ENCODE measurements around the gene HSFX3.

HSFX3 gene

DNA sequence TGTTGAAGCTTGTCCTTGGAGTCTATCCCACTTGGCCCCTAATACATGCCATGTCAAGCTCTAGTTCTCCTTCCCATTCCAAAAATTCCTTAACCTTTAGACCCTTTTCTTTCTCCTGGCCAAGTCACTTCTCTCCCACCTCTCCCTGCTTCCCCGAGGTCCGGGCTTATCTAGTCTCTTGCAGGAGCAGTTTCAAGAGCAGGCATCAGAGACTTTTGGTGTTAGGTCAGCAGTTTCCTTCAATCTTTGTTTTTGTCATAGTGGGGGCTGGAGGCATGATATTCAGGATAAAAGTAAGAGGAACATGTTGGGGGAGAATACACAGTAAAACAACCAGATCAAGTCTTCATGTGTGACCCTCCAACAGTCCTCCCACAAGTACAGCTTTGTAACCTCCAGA is 33.1 kb downstream of the HSFX3 start:
- DNase-seq = no peak

DNA sequence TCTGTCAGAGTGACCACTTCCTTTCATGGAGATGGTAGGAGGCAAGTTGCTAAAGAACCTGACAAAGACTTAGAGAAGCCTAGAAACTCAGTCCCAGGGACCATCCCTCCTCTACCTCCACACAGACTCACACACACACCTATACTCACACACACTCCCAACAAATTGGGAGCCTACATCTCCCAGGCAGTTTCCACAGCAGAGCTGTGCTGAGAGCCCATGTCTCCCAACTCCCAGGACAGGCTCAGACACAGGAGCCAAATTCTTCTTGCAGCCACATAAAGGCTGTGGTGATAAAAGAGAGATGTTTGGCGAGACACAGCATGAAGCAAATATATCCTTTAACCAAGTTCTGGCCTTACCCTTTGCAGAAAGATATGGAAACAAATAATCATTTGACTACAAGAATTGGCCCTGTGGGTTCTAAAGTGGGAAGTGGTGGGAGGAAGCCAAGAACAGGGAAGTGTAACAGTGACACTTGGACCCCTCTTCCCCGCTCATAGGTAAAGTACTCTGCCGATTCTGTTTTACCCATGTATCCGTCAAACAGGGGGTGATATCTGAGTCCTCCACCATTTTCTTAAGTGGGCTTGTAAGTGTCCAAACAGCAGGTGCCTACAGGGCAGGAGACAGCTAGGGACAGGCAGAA is 33.6 kb downstream of the HSFX3 start:
- no peak for DNase-seq

DNA sequence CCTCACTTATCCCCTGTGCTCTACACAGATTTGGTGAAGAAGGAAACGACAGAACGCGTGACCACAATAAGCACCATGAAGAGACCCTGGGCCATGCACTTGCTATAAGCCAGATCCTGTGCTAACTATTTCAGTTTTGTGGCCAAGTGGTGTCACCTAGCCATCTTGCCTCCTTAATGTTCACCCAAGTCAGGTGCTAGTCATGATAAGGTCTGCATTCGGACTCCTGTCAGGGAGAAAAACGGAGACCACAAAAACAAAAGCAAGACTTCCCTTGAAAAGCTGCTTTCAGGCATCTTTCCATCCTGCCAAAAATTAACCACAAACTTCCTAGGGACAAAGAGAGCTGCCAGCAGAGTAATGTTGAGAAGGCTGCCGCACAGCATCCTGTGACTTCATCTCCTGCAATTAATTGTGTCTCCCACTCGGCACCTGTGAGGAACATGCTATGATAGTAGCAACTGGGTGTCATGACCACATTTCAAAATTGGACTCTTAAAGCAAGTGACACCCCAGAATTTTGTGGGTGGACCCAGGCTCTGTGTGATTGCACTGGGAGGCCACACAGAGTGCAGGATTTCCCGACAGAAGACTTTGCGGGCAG is 35.8 kb downstream of the HSFX3 start:
- peak; percentile 15 for DNase-seq

DNA sequence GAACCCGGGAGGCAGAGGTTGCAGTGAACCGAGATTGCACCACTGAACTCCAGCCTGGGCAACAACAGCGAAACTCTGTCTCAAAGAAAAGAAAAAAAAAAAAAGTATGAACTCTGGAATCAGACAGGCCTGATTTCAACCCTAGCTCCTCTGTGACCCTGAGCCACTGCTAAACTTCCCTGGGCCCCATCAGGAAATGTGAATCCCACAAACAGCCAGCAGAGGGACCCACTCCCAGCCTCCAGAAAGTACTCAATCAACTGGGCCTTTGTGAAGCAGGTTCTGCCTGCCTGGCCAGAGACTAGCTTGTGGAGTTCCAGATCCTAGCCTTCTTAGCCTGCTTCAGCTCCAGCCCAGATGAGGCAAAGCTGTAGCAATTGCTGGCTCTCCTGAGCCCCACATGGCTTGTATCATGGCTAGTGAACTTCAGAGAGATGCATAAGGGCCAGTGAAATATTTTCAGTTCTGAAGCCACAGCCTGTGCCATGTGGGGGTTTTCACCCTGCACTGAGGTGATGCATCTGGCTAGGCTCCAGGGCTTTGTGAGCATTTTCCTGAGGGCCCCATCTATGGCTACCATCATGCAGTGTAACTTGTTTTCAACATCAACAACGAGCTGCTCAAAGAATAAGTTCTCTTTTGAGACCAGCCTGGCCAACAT is 37.4 kb downstream of the HSFX3 start:
- peak; percentile 72 for DNase-seq

DNA sequence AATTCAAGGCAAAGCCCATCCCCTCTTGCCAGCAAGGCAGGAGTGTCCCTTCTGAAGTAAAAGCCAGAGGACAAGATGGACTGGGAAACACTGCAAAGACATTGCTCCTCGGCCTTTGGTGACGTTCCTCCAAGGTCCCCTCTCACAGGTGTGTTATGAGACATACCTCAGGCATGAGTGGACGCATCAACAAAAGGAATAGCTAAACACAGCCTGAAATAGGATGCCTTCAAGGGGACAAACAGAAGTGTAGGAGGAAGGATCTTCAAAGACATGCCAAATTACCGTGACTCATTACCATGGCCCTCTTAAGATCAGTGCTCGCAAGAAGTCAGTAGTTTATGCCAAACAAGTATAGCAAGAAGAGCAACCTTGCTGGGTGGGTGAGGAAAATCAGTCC is 38.6 kb downstream of the HSFX3 start:
- DNase-seq = no peak

DNA sequence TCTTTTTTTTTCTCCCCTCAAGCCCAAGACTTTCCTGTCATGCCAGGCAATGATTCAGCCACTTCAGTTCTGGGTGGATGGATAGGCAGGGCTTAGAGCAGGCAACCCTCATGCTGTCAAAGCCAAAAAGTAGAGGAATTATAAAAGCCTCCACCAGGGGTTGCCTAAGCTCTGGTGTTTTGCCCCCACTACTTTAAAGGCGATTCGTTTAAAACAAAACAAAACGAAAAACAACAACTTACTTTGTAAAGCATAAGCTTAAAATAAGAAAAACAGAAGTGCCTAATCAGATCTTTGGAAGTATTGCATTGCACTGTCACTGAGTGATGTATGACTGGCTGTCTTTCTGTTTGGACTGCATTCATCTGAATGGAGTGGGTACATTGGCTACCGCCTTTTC is 39.3 kb downstream of the HSFX3 start:
- DNase-seq = no peak

DNA sequence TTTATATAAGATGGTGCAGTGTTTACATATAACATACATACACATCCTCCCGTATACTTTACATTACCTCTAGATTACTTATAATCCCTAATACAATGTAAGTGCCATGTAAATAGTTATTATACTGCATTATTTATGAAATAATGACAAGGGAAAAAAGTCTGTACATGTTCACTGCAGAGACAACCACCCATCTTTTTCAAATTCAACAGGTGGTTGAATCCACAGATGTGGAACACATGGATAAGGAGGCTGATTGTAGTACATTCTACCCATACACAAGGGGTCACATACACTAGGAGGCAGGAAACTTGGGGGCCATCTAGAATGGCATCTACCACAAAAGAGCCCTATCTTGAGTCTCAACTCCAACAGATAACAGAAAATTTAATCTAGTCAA is 41.3 kb downstream of the HSFX3 start:
- no peak for DNase-seq

DNA sequence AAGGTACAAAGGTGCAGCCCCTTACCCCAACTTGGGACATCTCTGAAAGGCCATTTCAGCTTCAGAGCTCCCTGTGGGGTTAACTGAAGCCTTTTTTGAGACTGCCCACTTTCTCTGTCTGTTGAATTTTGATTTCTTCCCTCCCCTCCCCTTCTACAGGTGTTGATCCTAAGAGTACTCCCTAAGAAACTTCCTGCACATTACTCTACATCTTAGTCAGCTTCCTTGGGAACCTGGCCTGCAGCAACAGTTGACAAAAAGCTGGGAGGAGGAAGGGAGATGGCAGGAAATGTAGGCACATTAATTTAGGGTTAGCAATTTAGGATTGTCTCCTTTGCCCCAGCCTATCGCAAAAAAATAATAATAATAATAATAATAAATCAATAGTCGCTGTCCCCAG is 43.4 kb downstream of the HSFX3 start:
- no peak for DNase-seq

DNA sequence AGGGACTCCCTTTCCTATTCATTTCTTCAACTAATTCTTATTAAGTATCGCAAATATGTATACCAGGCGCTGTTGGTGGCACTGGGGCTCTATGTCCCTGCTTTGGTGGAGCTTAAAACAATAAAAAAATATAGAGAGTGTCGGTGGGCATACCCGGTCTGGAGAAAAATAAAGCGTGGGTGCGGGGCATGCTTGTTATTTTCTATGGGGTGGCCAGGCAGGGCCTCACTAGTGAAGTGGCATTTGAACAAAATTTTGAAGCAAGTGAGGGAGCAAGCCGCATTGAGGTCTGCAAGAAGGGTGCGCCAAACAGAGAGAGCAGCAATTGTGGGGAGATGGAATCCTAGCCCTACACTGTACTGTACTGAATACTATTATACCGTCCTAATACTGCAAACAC is 44.1 kb downstream of the HSFX3 start:
- no peak for DNase-seq

DNA sequence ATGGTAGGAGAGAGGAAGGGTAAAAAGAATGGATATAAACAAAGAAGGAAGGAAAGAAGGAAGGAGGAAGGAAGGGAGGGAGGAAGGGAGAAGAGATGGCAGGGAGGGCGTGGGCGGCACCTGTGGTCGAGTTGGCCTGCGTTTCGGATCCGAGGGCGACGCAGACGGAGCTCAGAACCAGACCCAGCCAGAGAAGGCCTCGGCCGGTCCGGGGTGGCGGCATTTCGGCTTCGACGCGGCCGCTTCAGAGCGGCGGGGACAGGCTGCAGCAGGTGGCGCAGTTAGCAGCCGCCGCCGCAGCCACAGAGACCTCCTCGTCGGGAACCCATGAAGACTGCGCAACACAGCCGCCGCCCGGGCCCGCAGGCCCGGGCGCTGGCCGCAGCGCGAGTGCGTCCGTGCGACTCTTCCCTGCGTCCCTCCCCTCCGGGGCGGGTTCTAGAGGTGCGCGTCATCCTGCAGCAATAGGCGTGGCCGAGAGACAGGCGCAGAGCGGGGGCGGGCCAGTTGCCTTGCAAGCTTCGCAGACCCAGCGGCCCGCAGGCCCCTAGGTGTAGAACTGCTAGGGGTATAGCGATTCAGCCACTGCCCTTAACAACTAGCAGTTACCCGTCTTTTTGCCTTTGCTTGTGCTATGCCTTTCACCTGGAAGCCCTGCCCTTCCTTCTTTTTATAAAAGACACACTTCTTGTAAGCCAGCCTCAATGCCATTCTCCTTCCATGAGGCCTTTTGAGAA is 44.6 kb downstream of the HSFX3 start, which contains the start of gene IDS:
Gene IDS (minus strand): TSS at position 392 of the 737 bp plus-strand sequence. CDS start 169 bp downstream, at position 223.
- DNase-seq = peak; percentile 90

DNA sequence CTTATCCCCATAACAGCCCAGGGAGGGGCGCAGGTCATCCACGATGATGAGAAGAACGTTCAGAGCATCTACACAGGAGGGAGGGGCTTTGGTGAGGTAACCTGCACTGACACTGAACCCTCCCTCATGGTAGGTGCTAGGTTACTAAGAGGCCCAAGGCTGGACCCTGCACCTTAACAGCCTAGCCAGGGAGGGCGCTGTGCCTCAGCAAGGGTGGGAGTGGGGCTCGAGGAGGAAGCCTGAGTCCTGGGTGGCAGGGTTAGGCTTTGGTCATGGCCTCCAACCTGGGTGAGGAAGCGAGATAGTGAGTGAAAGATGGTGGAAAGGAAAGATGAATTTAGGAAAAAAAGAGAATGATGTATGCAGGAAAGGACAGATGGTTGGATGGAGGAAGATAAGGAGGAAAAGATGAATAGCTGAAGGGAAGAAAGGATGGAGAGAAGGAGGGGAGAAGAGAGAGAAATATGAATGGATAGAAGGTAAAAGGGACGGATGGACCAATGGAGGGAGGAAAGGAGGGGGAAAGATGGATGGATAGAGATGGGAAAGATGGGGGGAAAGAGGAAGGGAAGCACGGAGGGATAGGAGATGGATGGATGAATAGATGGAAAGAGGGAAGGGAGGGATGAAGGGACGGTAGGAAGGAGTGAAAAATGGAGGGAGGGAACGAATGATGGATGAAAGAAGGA is 45.4 kb downstream of the HSFX3 start:
- peak; percentile 83 for DNase-seq

DNA sequence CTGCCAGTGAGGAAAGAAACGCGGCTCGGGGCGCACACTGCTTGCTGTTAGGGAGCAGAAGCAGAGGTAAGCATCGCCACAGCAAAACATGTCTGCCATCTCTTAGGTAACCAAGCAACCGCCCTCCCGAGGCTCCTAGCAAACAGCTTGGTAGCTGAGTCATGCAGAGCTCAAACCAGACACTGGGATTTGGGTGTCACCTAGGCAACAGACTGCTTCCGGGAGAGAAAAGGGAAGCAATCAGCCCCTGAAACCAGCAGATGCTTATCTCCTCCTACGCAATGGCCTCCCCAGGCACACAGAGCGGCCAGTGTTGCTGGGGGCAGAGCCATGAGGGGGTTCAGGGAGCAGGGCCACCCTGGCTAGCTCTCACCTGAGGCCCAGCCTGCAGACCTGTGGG is 46.3 kb downstream of the HSFX3 start:
- DNase-seq = peak; percentile 79

DNA sequence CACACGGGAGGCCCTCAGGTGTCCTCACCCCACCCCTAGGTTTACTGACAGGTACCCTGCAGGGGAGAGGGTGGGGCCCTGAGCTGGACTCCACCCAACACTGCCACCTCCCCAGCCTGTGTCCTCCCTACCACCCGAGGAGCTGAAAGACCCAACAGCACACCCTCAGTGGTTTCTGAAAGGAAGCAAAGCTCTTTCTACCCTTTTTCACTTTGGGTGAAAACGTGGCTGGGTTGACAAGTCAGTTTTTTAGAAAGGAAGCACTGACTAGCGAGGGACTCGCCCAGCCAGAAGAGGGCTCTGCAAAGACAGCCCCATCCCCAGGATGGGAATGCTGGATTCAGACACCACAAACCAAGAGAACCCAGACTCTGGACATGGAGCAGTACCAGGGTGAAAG is 46.8 kb downstream of the HSFX3 start:
- peak; percentile 41 for DNase-seq

DNA sequence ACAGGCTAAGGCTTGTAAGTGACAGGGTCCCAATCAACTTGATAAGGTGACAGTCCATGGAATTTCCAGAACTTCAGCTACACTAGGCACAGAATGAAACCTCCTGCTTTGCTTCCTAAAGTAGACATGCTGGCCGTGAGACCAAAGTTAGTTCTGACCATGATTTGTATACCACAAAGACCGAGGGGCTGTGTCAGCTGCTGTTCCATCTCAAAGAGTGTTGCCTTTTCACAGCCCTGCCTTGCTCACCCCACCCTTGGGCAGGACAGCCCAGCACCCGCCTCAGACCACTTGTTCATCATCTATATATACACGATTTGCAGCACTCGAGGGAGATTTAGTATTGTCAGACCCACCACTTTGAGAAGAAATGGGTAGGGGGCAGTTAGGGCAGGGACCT is 50.0 kb downstream of the HSFX3 start:
- DNase-seq = no peak

DNA sequence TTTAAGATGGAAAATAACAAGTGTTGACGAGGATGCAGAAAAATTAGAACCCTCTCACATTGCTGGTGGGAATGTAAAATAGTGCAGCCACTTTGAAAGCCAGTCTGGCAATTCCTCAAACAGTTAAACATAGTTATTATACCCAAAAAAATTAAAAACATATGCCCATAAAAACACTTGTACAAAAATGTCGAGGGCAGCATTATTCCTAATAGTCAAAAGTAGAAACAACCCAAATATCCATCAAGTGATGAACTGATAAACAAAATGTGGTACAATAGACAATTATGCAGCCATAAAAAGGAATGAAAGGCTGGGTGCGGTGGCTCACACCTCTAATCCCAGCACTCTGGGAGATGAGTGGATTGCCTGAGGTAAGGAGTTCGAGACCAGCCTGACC is 51.0 kb downstream of the HSFX3 start:
- no peak for DNase-seq
